HG02852 (cell line): ENCODE measurements around the gene UBE2Z.
A peak's percentile ranks its signal among the peaks of the same experiment; 100 is the strongest.
"Not testable (repeated sequence)": the region's sequence is repeated elsewhere in the genome, so short reads cannot be mapped to it uniquely, and the experiment has no call there.

Experiments
- ATAC-seq: cut with Tn5 transposase; IDR thresholded peaks from one replicate; pipeline ENCODE4 v1.9.1; 2021; ENCODE audit warnings: mild to moderate bottlenecking, moderate library complexity; ENCODE audit not compliant: unreplicated experiment

The UBE2Z gene

GRCh38 chr17:48903401-48903800 lies 4.8 kb upstream of the UBE2Z start:
- ATAC-seq: no peak

- ATAC-seq: no peak
These were observed 3.8 kb upstream of the UBE2Z start for GRCh38 chr17:48904428-48904827.

GRCh38 chr17:48905987-48906515 lies 2.2 kb upstream of the UBE2Z start:
- no peak for ATAC-seq

- no peak for ATAC-seq
These were observed 527 bp upstream of the UBE2Z start for GRCh38 chr17:48907713-48908046.

- peak; percentile 49 for ATAC-seq
These were observed 717 bp downstream of the UBE2Z start for GRCh38 chr17:48908853-48909394.

- ATAC-seq: no peak
These were observed 1.6 kb downstream of the UBE2Z start for GRCh38 chr17:48909783-48910182.

- no peak for ATAC-seq
These were observed 2.2 kb downstream of the UBE2Z start for GRCh38 chr17:48910370-48910769.

GRCh38 chr17:48912476-48912875 lies 4.3 kb downstream of the UBE2Z start:
- ATAC-seq: no peak

- peak; percentile 76 for ATAC-seq
These were observed 7.5 kb downstream of the UBE2Z start for GRCh38 chr17:48915459-48916282.

- ATAC-seq: no peak
These were observed 17.2 kb downstream of the UBE2Z start for GRCh38 chr17:48925251-48925990.

- no peak for ATAC-seq
These were observed 17.8 kb downstream of the UBE2Z start for GRCh38 chr17:48925991-48926342.

GRCh38 chr17:48927978-48928745 lies 20.0 kb downstream of the UBE2Z start:
- ATAC-seq: no peak

- ATAC-seq: no peak
These were observed 20.9 kb downstream of the UBE2Z start for GRCh38 chr17:48928876-48929811.

GRCh38 chr17:48929812-48930165 lies 21.6 kb downstream of the UBE2Z start:
- ATAC-seq: no peak

- ATAC-seq: no peak
These were observed 22.2 kb downstream of the UBE2Z start for GRCh38 chr17:48930435-48930873.

GRCh38 chr17:48933035-48933434 lies 24.8 kb downstream of the UBE2Z start:
- ATAC-seq: no peak

GRCh38 chr17:48944515-48945260 lies 36.5 kb downstream of the UBE2Z start, which contains the start of gene SNF8:
SNF8 (minus strand) TSS chr17:48944842; CDS start chr17:48944734, 108 bp downstream.
- ATAC-seq: peak; percentile 86

GRCh38 chr17:48945261-48945651 lies 37.0 kb downstream of the UBE2Z start:
- not testable (repeated sequence) for ATAC-seq

GRCh38 chr17:48951572-48951971 lies 43.4 kb downstream of the UBE2Z start:
- no peak for ATAC-seq
